HFFc6 (cell line): Measurements from ENCODE around the gene IL17RA. TPM values are rescaled to one million over a fixed set of nuclear protein-coding genes. Genes with fewer than 3 reads are reported as not detected.

Experiments used
- DNase-seq: peaks from one replicate; pipeline ENCODE4 v3.0.0-alpha.2; 2018
- H3K27ac Mint-ChIP-seq: 2 replicates; pipeline ENCODE4 v1.8.0; 2020; ENCODE audit warnings: mild to moderate bottlenecking, mixed read lengths
- H3K27me3 Mint-ChIP-seq: 2 replicates; pipeline ENCODE4 v1.8.0; 2021; ENCODE audit warnings: mild to moderate bottlenecking, moderate library complexity, mixed read lengths; ENCODE audit not compliant: insufficient read depth
- H3K36me3 Mint-ChIP-seq: 2 replicates; pipeline ENCODE4 v1.8.0; 2021; ENCODE audit warnings: low read depth, mixed read lengths
- H3K4me1 Mint-ChIP-seq: 2 replicates; pipeline ENCODE4 v1.8.0; 2020; ENCODE audit warnings: low read depth, mixed read lengths
- H3K4me3 Mint-ChIP-seq: 2 replicates; pipeline ENCODE4 v1.8.0; 2020; ENCODE audit warnings: mild to moderate bottlenecking, moderate library complexity, mixed read lengths
- H3K9me3 Mint-ChIP-seq: 2 replicates; pipeline ENCODE4 v1.8.0; 2020; ENCODE audit warnings: mild to moderate bottlenecking, mixed read lengths
- total RNA-seq, 6 experiments: library from RNA; stranded (reverse); fragmentation: NEBNext Ultra II Directional; extraction: Animal tissue kit (Norgen Biotek cat#: 25700); gene quantifications; 2 replicates in 1 of 6; 3 replicates in 5 of 6; pipeline ENCODE4 v1.2.3, GENCODE V29; 2021
- TF ChIP-seq, protein P1 (sequence below): fragments of 200-600 bp; sonication (generic); IDR thresholded peaks from 2 replicates; pipeline ENCODE4 v1.5.0; 2021; ENCODE audit warnings: antibody characterized with exemption, mild to moderate bottlenecking

The IL17RA gene
- total RNA-seq, 6 experiments from 2014 or later: 10.5 to 14.4 (median 13.7) TPM

DNA sequence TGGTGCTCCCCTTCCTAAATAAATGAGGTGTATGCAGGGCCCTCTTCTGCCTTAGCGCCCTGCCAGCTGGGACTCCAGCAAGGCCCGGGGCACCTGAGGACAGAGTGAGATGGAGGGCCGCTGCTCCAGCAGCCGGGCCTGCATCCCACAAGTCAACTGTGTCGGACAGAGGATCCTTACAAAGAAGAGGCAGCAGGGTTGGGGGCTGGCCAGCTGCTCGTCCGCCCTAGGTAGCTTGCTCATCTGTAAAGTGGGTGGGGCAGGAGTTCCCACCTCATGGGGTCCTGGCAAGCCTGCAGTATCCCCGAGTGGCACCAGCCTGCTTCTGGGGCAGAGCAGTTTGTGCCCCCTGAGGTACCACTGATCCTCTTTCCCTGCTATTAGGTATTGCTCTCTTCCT lies 28.8 kb downstream of the IL17RA start:
- Mint-ChIP-seq H3K4me1 (no peaks in the 10 kb centered on the region), H3K36me3 (peaks cover 9% of the 10 kb centered on the region; the same call in 1 of the 2 replicates)

DNA sequence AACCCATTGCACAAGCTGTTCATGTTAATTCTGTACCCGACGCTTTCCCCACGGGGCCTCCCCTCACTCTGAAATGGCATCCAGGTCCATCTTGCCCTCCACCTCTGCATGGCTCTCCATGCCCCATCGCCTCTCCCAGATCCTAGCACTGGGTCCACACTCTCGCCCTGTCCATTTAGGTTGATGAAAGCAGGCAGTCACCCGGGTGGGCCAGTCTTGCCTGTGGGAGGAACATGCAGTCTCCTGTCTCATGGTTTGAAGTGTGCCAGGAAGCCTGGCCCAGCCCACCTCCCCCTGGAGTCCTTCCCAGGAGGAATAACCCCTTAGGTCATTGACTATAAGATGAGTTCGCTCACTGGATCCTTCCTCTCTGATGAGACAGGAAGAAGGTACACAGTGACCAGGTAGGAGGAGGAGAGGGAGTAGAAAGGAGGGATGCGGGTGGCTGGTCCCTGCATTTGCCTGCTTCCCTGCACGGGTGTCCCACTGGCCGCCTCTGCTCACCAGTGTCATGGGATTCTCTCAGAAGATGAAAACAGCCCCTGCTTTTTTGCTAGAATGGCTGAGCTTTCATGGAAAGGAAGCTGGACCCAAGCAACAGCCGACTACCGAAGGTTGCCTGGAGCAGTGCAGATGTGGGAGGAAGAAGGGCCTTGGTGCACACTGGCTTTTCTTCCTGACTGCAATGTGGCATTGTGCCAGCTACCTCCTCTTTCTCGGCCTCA lies 29.5 kb downstream of the IL17RA start:
- Mint-ChIP-seq H3K4me1 (no peaks in the 10 kb centered on the region), H3K9me3 (no peaks in the 10 kb centered on the region), H3K27ac (no peak overlapping the region), H3K4me3 (no peak overlapping the region), H3K27me3 (peaks cover 13% of the 10 kb centered on the region), H3K36me3 (peaks cover 9% of the 10 kb centered on the region; the same call in 1 of the 2 replicates)
- DNase-seq: no peak
- TF ChIP-seq, protein P1, sequence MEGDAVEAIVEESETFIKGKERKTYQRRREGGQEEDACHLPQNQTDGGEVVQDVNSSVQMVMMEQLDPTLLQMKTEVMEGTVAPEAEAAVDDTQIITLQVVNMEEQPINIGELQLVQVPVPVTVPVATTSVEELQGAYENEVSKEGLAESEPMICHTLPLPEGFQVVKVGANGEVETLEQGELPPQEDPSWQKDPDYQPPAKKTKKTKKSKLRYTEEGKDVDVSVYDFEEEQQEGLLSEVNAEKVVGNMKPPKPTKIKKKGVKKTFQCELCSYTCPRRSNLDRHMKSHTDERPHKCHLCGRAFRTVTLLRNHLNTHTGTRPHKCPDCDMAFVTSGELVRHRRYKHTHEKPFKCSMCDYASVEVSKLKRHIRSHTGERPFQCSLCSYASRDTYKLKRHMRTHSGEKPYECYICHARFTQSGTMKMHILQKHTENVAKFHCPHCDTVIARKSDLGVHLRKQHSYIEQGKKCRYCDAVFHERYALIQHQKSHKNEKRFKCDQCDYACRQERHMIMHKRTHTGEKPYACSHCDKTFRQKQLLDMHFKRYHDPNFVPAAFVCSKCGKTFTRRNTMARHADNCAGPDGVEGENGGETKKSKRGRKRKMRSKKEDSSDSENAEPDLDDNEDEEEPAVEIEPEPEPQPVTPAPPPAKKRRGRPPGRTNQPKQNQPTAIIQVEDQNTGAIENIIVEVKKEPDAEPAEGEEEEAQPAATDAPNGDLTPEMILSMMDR: no peak

More for the DNA sequence above, 28.8 kb downstream of the IL17RA start:
- H3K27me3 Mint-ChIP-seq: peaks cover 13% of the 10 kb centered on the region
- TF ChIP-seq, protein P1: no peak
- DNase-seq: no peak
- no peak overlapping the region for H3K4me3 Mint-ChIP-seq
- H3K27ac Mint-ChIP-seq: no peak overlapping the region
- no peaks in the 10 kb centered on the region for H3K9me3 Mint-ChIP-seq

DNA sequence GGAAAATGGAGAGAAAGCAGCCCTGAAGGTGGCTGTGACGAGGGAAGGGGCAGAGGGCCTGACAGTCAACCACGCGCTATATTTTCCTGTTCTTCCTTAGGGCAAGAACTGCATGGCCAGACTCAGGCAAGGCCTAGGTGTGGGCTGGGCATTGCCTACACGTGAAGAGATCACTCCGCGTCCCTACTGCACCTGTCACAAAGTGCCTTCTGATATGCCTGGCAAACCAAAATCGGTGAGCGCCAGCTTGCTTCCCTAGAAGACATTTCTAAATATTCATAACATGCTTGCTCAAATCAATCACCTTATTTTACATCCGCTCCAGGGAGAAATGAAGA lies 30.1 kb downstream of the IL17RA start:
- no peaks in the 10 kb centered on the region for H3K4me1 Mint-ChIP-seq
- peaks cover 13% of the 10 kb centered on the region for H3K27me3 Mint-ChIP-seq
- TF ChIP-seq, protein P1: no peak
- no peaks in the 10 kb centered on the region for H3K9me3 Mint-ChIP-seq
- H3K36me3 Mint-ChIP-seq: peaks cover 6% of the 10 kb centered on the region; the same call in 1 of the 2 replicates
- DNase-seq: no peak
- no peak overlapping the region for H3K4me3 Mint-ChIP-seq
- H3K27ac Mint-ChIP-seq: no peak overlapping the region

DNA sequence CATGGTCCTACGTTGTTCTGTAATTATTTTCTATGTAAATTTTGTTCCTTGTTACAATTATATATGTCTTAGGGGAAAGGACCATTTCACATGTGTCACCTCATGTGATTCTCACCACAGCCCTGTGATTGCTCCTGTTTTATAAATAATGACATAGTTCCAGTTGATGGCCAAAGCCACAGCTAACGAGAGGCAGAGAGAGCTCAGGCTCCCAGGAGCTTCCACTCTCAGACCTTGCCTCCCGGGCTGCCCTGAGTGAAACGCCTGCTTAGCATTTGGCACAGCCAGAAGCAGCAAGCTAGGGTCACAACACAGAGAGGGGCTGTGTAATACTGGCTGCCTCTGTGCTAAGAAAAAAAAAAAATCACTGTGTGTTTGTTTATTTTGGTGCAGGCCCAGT lies 30.4 kb downstream of the IL17RA start:
- Mint-ChIP-seq H3K4me1 (no peaks in the 10 kb centered on the region), H3K9me3 (no peaks in the 10 kb centered on the region)
- DNase-seq: no peak

DNA sequence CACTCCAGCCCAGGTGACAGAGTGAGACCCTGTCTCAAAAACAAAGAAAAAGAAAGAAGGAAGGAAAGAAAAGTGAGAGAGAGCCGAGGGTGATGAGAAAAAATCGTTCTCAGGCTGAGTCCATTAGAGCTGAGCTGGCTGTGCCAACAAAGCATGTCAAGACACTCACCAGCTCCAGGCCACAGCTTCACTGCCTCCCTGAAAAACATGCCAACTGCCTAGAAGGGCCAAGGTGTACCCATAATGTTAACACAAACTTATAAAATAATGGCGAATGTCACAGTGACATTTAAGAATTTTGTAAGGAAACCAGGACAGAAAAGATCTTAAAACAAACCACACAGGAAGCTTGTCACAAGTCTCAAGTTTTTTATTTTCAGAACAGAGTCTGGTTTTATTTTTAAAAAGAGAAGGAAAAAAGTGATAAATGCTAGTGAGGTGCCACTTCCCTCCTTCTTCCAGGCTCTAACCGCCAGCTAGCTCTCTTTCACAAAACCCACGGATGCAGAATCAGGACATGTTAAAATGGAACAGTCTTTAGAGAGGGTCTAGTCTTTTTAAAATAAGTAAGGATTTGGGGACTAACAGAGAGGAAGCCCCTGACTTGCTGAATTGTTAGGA lies 31.3 kb downstream of the IL17RA start:
- no peak for DNase-seq
- Mint-ChIP-seq H3K9me3 (no peaks in the 10 kb centered on the region), H3K27me3 (peaks cover 13% of the 10 kb centered on the region), H3K27ac (no peak overlapping the region), H3K36me3 (0 out of 2 replicates have a peak, but pooled peaks cover 4% of the 10 kb centered on the region), H3K4me3 (no peak overlapping the region), H3K4me1 (no peaks in the 10 kb centered on the region)
- TF ChIP-seq, protein P1: no peak

More for the DNA sequence above, 30.4 kb downstream of the IL17RA start:
- no peak overlapping the region for H3K27ac Mint-ChIP-seq
- peaks cover 13% of the 10 kb centered on the region for H3K27me3 Mint-ChIP-seq
- H3K4me3 Mint-ChIP-seq: no peak overlapping the region
- 0 out of 2 replicates have a peak, but pooled peaks cover 5% of the 10 kb centered on the region for H3K36me3 Mint-ChIP-seq
- TF ChIP-seq, protein P1: no peak
